Testis (tissue), 3 donors: ENCODE data around the gene SPDL1. TPM values are rescaled to one million over a fixed set of nuclear protein-coding genes. Genes with fewer than 3 reads are reported as not detected.

Experiments used
- DNase-seq: peaks from one replicate; pipeline ENCODE4 v3.0.0-alpha.2; 2019
- H3K27ac ChIP-seq, 2 donors: fragments of 200-600 bp; sonication (generic); one replicate each; pipeline ENCODE4 v1.5.1; 2019
- H3K27me3 ChIP-seq: fragments of 200-600 bp; sonication (generic); one replicate; pipeline ENCODE4 v1.5.1; 2019
- H3K36me3 ChIP-seq: fragments of 200-600 bp; sonication (generic); one replicate; pipeline ENCODE4 v1.5.1; 2017; ENCODE audit warnings: low read depth; ENCODE audit errors: missing control alignments
- H3K4me1 ChIP-seq: fragments of 200-600 bp; sonication (generic); one replicate; pipeline ENCODE4 v1.5.1; 2019
- H3K4me3 ChIP-seq, 2 donors: fragments of 200-600 bp; sonication (generic); one replicate each; pipeline ENCODE4 v1.5.1; 2017 to 2019
- H3K9me3 ChIP-seq: fragments of 200-600 bp; sonication (generic); one replicate; pipeline ENCODE4 v1.5.1; 2017
- POLR2A ChIP-seq: fragments of 450-650 bp; IDR thresholded peaks from one replicate; pipeline ENCODE4 v1.6.1; 2017; ENCODE audit warnings: antibody characterized with exemption, mild to moderate bottlenecking, moderate library complexity
- WGBS, 2 donors: methylation state at CpG; one replicate each; pipeline ENCODE4 v1.1.5; 2018; 5-methylcytosine and 5-hydroxymethylcytosine counted together
- intact Hi-C: fragments of 100-400 bp; cut with DNase I; formaldehyde crosslinking; loops from one replicate; pipeline ENCODE4 v1.15.1; 2023; ENCODE audit warnings: low total_unique reads
- polyA plus RNA-seq: library from polyadenylated mRNA; stranded (reverse); fragments of 350-450 nt; fragmentation: Illumina TruSeq; extraction: RNeasy Lipid Tissue Mini Kit (QIAGEN cat#74804); gene quantifications from one replicate; pipeline ENCODE4 v1.2.3, GENCODE V29; 2014; ENCODE audit warnings: low read depth, low replicate concordance; ENCODE audit not compliant: insufficient read depth
- total RNA-seq, 2 donors: library from RNA; depleted of rRNA; stranded (reverse); fragments of >200 nt; gene quantifications; one replicate each; pipeline ENCODE4 v1.2.3, GENCODE V29; 2016
- TF ChIP-seq, protein P1 (sequence below), 3 experiments: fragments of 450-650 bp in 2 of 3; fragments of 200-600 bp in 1 of 3; sonication (generic) in 1 of 3; IDR thresholded peaks; one replicate each; pipeline ENCODE4 v1.5.1; 2016 to 2019; ENCODE audit warnings: antibody characterized with exemption in 3 of 3, mild to moderate bottlenecking in 2 of 3, moderate library complexity in 1 of 3

The SPDL1 gene
- total and polyA plus RNA-seq, 3 donors from 2014 or later = 28.3 to 52.6 (median 36.8) TPM

DNA sequence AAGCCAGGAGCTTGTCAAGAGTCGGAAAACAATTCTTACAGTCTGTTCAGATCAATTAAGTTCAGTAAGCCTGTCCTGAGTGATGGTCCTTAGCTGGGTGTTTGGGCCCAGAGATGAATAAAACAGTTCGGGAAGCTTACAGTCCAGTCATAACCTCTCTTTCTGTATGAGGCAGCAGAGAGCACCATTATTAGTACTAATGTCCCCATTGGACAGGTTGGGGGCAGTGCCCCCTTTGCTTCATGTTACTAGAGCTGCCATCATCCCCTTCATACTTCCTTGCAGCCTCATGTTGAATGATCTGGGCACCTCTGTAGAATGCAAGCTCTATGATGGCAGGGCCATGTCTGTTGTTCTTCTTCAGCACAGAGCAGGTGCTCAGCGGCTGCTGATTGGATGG lies 63.3 kb downstream of the SPDL1 start:
- no peak overlapping the region for H3K4me3 ChIP-seq
- H3K9me3 ChIP-seq = no peaks in the 10 kb centered on the region
- DNase-seq = no peak
- no peak overlapping the region for H3K27ac ChIP-seq
- intact Hi-C loops = no loop called here
- TF ChIP-seq, protein P1, sequence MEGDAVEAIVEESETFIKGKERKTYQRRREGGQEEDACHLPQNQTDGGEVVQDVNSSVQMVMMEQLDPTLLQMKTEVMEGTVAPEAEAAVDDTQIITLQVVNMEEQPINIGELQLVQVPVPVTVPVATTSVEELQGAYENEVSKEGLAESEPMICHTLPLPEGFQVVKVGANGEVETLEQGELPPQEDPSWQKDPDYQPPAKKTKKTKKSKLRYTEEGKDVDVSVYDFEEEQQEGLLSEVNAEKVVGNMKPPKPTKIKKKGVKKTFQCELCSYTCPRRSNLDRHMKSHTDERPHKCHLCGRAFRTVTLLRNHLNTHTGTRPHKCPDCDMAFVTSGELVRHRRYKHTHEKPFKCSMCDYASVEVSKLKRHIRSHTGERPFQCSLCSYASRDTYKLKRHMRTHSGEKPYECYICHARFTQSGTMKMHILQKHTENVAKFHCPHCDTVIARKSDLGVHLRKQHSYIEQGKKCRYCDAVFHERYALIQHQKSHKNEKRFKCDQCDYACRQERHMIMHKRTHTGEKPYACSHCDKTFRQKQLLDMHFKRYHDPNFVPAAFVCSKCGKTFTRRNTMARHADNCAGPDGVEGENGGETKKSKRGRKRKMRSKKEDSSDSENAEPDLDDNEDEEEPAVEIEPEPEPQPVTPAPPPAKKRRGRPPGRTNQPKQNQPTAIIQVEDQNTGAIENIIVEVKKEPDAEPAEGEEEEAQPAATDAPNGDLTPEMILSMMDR (IDR thresholded peaks at IDR 0.05) = no peak
- TF ChIP-seq POLR2A = no peak
- WGBS, 2 donors = 91% methylated on average over 3 of the region's 3 CpGs
- H3K36me3 ChIP-seq = no peaks in the 10 kb centered on the region
- peaks cover 7% of the 10 kb centered on the region for H3K4me1 ChIP-seq
- H3K27me3 ChIP-seq = no peaks in the 10 kb centered on the region

DNA sequence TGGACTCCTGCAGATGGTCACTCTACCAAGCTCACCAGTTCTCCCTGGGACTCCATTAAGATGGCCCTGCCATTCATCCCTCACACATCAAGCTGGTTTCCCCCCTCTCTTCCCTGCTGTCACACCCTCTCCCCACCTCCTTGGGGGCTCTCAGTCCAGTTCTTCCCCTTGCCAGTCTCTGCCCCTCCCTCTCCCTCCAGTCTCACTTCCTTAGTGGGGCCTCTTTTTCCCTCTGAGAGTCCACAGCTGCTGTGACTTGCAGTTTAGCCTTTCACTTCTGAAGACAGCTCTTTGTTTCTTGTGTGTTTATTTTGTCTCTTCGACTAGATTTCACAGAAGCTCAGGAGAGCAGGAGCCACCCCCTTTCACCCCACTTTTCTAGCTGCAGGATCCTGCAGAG lies 64.0 kb downstream of the SPDL1 start:
- no peak for TF ChIP-seq POLR2A
- TF ChIP-seq, protein P1 (IDR thresholded peaks at IDR 0.05) = no peak
- DNase-seq = no peak
- Histone ChIP-seq H3K4me1 (peaks cover 14% of the 10 kb centered on the region), H3K4me3 (no peak overlapping the region), H3K36me3 (no peaks in the 10 kb centered on the region), H3K27ac (no peak overlapping the region), H3K9me3 (no peaks in the 10 kb centered on the region), H3K27me3 (no peaks in the 10 kb centered on the region)
- intact Hi-C loops = no loop called here
- 25 to 62% methylated on average over 1 of the region's 1 CpG for WGBS, 2 donors

DNA sequence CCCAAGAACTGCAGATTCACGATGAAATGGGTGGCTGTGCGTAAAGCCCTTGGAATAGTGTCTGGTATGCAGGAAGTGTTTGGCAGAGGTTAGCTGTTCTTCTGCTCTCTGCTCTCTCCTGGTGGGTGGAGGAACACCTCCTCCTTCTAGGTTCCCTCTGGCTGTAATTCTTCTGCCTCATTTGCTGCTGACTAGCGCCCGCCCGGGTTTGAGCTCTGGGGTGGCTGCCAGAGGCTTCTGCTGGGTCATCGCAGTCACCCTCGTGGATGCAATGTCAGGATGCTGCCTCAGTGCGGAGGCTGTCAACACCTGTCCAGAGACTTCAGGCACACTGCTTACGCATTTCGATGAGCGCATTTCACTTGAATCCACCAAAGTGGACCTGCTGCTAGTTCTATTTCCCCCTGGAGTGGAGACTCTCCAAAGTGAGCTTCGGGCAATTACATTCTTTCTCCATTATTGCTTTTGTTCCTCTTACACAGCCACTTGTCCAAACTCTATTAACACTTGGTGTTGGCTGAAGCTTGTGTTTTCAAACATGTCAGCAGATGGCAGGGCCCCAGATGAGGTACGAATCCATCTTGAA lies 65.2 kb downstream of the SPDL1 start:
- Histone ChIP-seq H3K9me3 (no peaks in the 10 kb centered on the region), H3K27ac (no peak overlapping the region), H3K27me3 (no peaks in the 10 kb centered on the region), H3K36me3 (no peaks in the 10 kb centered on the region), H3K4me1 (peaks cover 14% of the 10 kb centered on the region), H3K4me3 (no peak overlapping the region)
- WGBS, 2 donors = 72 to 81% methylated on average over 13 of the region's 13 CpGs
- TF ChIP-seq POLR2A = no peak
- TF ChIP-seq, protein P1 (IDR thresholded peaks at IDR 0.05) = no peak
- DNase-seq = no peak
- intact Hi-C loops = no loop called here

DNA sequence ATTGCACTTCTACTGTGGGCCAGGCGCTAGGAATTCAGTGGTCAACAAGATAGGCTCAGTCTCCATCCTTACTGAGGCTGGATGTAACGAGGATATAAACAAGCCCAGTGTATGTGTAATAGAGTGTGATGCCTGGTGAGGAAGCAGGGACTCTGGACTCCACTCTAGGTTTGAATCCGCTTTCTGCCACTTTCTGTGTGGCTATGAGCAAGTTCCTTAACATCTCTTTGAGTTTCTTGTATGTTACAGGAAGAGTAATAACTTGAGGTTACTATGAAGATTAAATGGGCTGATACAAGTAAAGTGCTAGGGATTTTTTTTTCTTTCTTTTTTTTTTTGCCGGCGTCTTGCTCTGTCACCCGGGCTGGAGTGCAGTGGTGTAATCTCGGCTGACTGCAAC lies 65.9 kb downstream of the SPDL1 start:
- no peaks in the 10 kb centered on the region for H3K36me3 ChIP-seq
- no peak for TF ChIP-seq POLR2A
- TF ChIP-seq, protein P1 (IDR thresholded peaks at IDR 0.05) = no peak
- intact Hi-C loops = no loop called here
- DNase-seq = no peak
- H3K4me3 ChIP-seq = no peak overlapping the region
- peaks cover 14% of the 10 kb centered on the region for H3K4me1 ChIP-seq
- WGBS, 2 donors = 81 to 86% methylated on average over 7 of the region's 7 CpGs
- no peaks in the 10 kb centered on the region for H3K27me3 ChIP-seq
- no peak overlapping the region for H3K27ac ChIP-seq
- H3K9me3 ChIP-seq = no peaks in the 10 kb centered on the region

DNA sequence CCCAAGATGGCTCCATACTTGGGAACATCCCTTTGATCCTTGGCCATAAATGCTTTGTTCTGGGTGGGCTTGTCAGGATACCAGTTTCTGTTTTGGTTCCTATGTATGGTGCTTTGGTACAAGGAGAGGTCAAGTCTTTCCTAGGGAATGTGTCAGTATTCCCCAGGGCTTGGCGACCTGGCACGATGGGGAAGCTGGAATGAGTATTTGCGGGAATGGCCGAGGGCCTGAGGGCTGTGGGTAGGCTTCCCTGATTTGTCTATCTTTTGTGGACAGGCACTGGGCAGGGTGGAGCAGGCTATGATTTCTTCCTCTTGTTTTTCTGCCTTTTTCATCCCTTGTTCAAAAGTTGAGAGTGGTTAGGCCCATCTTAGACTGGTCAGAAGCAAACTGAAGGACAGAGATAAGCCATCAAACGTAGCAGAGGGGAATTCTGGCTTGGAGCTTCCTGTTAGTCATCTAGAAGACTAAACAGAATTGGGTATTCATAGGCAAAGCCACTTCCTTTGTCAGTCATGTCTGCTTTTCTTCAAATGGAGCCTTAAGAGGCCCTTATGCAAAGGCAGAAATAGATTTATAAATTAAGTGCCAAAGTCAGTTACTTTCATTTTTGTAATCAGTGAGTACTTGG lies 67.2 kb downstream of the SPDL1 start:
- no peaks in the 10 kb centered on the region for H3K9me3 ChIP-seq
- no peaks in the 10 kb centered on the region for H3K27me3 ChIP-seq
- peaks cover 14% of the 10 kb centered on the region for H3K4me1 ChIP-seq
- DNase-seq = no peak
- intact Hi-C loops = no loop called here
- H3K4me3 ChIP-seq = no peak overlapping the region
- WGBS, 2 donors = 76 to 80% methylated on average over 5 of the region's 5 CpGs
- TF ChIP-seq, protein P1 (IDR thresholded peaks at IDR 0.05) = no peak
- no peak for TF ChIP-seq POLR2A
- no peak overlapping the region for H3K27ac ChIP-seq
- H3K36me3 ChIP-seq = no peaks in the 10 kb centered on the region
